Keratinocyte (primary cell): ENCODE results near the gene THAP11. TPM values are rescaled to one million over a fixed set of nuclear protein-coding genes. Genes with fewer than 3 reads are reported as not detected.

Experiments used
- DNase-seq: peaks from one replicate; pipeline ENCODE4 v3.0.0-alpha.2; 2011; ENCODE audit warnings: low read depth, missing footprints, low spot score
- FAIRE-seq: peaks from 2 replicates; lab custom pipeline; 2011; peaks lifted over from hg19 to GRCh38; lab: Jason Lieb, UNC
- H2AFZ ChIP-seq: 2 replicates; pipeline ENCODE4 v1.6.0; 2012; ENCODE audit warnings: low read length, control low read depth, inconsistent platforms; ENCODE audit not compliant: control insufficient read depth
- H3K27ac ChIP-seq: 2 replicates; pipeline ENCODE4 v1.5.1; 2011; ENCODE audit warnings: low read length; ENCODE audit not compliant: control insufficient read depth, insufficient read depth
- H3K27me3 ChIP-seq: 3 replicates; pipeline ENCODE4 v1.6.0; 2011; ENCODE audit warnings: low read length; ENCODE audit not compliant: control insufficient read depth, insufficient read depth; ENCODE audit errors: extremely low read depth
- H3K36me3 ChIP-seq, 2 experiments: 2 replicates in 1 of 2; 3 replicates in 1 of 2; pipeline ENCODE4 v1.5.1; 2011; ENCODE audit warnings: low read length in 2 of 2, mild to moderate bottlenecking in 1 of 2; ENCODE audit not compliant: control insufficient read depth in 2 of 2, insufficient read depth in 2 of 2; ENCODE audit errors: extremely low read depth in 1 of 2
- H3K4me1 ChIP-seq: 3 replicates; pipeline ENCODE4 v1.5.1; 2011; ENCODE audit warnings: low read length; ENCODE audit not compliant: control insufficient read depth, insufficient read depth; ENCODE audit errors: extremely low read depth
- H3K4me2 ChIP-seq: 3 replicates; pipeline ENCODE4 v1.6.0; 2011; ENCODE audit warnings: low read depth, low read length; ENCODE audit not compliant: control insufficient read depth, insufficient read depth; ENCODE audit errors: extremely low read depth
- H3K4me3 ChIP-seq, 3 experiments: fragments of 200-600 bp in 1 of 3; sonication (generic) in 1 of 3; 2 replicates in 2 of 3; 3 replicates in 1 of 3; pipeline ENCODE4 v1.5.1; 2011 to 2016; ENCODE audit warnings: low read length in 3 of 3, mild to moderate bottlenecking in 3 of 3, control low read depth in 2 of 3, inconsistent platforms in 1 of 3, low read depth in 1 of 3, mixed read lengths in 1 of 3, mixed run types in 1 of 3, moderate library complexity in 1 of 3; ENCODE audit not compliant: control insufficient read depth in 2 of 3, insufficient read depth in 2 of 3; ENCODE audit errors: extremely low read depth in 1 of 3
- H3K79me2 ChIP-seq: 2 replicates; pipeline ENCODE4 v1.6.0; 2012; ENCODE audit warnings: low read length; ENCODE audit not compliant: control insufficient read depth, insufficient read depth
- H3K9ac ChIP-seq: 3 replicates; pipeline ENCODE4 v1.6.0; 2011; ENCODE audit warnings: low read length; ENCODE audit not compliant: control insufficient read depth, insufficient read depth; ENCODE audit errors: extremely low read depth
- H3K9me1 ChIP-seq: 3 replicates; pipeline ENCODE4 v1.6.0; 2011; ENCODE audit warnings: low read length; ENCODE audit not compliant: control insufficient read depth, insufficient read depth; ENCODE audit errors: extremely low read depth
- H3K9me3 ChIP-seq: 2 replicates; pipeline ENCODE4 v1.5.1; 2012; ENCODE audit warnings: low read depth, low read length; ENCODE audit not compliant: control insufficient read depth
- H4K20me1 ChIP-seq: 3 replicates; pipeline ENCODE4 v1.6.0; 2011; ENCODE audit warnings: low read length; ENCODE audit not compliant: control insufficient read depth, insufficient read depth; ENCODE audit errors: extremely low read depth
- EZH2 ChIP-seq: IDR thresholded peaks from one replicate; pipeline ENCODE4 v1.6.1; 2012; ENCODE audit warnings: inconsistent platforms, mild to moderate bottlenecking, low read length, moderate library complexity
- dilution Hi-C: fragments of 300-500 bp; cut with MboI; formaldehyde crosslinking; loops from one replicate; pipeline ENCODE4 v1.7.0; 2020; ENCODE audit warnings: low sequenced_read_pairs; ENCODE audit not compliant: extremely low pct_ligation_motif_present
- polyA plus RNA-seq, 5 experiments: library from polyadenylated mRNA; depleted of rRNA in 3 of 5; stranded (reverse) in 3 of 5; stranded (forward) in 1 of 5; unstranded in 1 of 5; fragments of >200 nt; gene quantifications; 1 replicate in 1 of 5; 2 replicates in 3 of 5; 3 replicates in 1 of 5; pipeline versions ENCODE4 v1.2.1 to v1.2.3, GENCODE V29; 2011 to 2012; ENCODE audit warnings: missing spikeins in 2 of 5, low read depth in 1 of 5, low replicate concordance in 1 of 5
- TF ChIP-seq, protein P1 (sequence below), 3 experiments: IDR thresholded peaks in 1 of 3; conservative IDR thresholded peaks in 1 of 3; optimal IDR thresholded peaks in 1 of 3; 2 replicates in 2 of 3; 3 replicates in 1 of 3; pipeline versions ENCODE3 to v1.5.1; 2011; ENCODE audit warnings: low read length in 3 of 3, mild to moderate bottlenecking in 3 of 3, moderate library complexity in 2 of 3, control low read depth in 1 of 3, inconsistent platforms in 1 of 3; ENCODE audit not compliant: insufficient read depth in 2 of 3; ENCODE audit errors: extremely low read depth in 1 of 3

Gene THAP11
- polyA plus RNA-seq, 1 donor (not counting 4 experiments of a cell fraction or from before 2014, with no cell fraction given), result 11.8 TPM

DNA sequence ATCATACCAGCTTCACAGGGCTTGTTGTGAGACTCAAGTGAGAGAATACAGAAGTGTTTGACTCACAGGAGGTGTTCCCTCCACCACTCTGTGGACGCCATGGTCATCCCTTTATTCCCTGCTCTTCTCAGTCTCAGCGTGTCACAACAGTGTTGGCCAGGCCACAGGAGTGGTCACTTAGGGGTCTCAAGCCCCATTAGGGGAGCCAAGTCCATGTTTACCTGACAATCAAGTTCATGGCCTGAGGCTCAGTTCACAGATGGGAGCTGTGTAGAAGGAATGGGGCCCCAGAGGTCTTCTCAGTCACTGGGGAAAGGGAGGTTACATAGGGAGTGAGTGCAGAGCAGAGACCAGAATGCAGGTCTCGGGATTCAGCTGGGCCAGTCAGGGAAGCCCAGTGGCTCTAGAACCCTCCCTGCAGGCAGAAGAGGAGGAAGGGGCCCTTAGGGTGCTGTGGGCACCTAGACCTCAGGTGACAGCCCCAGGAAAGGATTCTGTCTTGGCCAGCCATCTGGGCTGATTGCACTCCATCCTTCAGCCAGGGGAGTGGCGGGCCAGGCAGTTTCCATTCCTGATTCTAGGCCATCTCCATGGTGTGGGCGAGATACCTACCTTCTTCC is 14.9 kb downstream of the THAP11 start:
- Histone ChIP-seq H3K27ac (peak overlapping the region; percentile 97), H4K20me1 (peaks cover 35% of the 10 kb centered on the region), H2AFZ (no peak overlapping the region), H3K36me3 (peaks cover 5 to 33% of the 10 kb centered on the region in 2 experiments), H3K9me1 (peaks cover 5% of the 10 kb centered on the region), H3K4me3 (no peak overlapping the region), H3K9ac (peak overlapping the region; percentile 53), H3K4me2 (peak overlapping the region; percentile 1), H3K27me3 (no peaks in the 10 kb centered on the region), H3K9me3 (no peaks in the 10 kb centered on the region), H3K4me1 (peaks cover 32% of the 10 kb centered on the region), H3K79me2 (peaks cover 92% of the 10 kb centered on the region)
- dilution Hi-C loops, result no loop called here
- no peak for TF ChIP-seq EZH2
- TF ChIP-seq, protein P1, sequence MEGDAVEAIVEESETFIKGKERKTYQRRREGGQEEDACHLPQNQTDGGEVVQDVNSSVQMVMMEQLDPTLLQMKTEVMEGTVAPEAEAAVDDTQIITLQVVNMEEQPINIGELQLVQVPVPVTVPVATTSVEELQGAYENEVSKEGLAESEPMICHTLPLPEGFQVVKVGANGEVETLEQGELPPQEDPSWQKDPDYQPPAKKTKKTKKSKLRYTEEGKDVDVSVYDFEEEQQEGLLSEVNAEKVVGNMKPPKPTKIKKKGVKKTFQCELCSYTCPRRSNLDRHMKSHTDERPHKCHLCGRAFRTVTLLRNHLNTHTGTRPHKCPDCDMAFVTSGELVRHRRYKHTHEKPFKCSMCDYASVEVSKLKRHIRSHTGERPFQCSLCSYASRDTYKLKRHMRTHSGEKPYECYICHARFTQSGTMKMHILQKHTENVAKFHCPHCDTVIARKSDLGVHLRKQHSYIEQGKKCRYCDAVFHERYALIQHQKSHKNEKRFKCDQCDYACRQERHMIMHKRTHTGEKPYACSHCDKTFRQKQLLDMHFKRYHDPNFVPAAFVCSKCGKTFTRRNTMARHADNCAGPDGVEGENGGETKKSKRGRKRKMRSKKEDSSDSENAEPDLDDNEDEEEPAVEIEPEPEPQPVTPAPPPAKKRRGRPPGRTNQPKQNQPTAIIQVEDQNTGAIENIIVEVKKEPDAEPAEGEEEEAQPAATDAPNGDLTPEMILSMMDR (optimal IDR thresholded peaks at IDR 0.05 in 1 of 3, IDR thresholded peaks at IDR 0.05 in 1 of 3, conservative IDR thresholded peaks at IDR 0.05 in 1 of 3; ENCODE audit: extremely low read depth in 1 of 3, insufficient read depth in 2 of 3, low read length in 3 of 3), result no peak
- DNase-seq (no peak), FAIRE-seq (no peak)

GRCh38 chr16:67857547-67858233 is 15.6 kb downstream of the THAP11 start:
- dilution Hi-C loops, result no loop called here
- Histone ChIP-seq H4K20me1 (peaks cover 40% of the 10 kb centered on the region), H3K27me3 (no peaks in the 10 kb centered on the region), H3K79me2 (peaks cover 94% of the 10 kb centered on the region), H3K4me2 (peak overlapping the region; percentile 1), H3K4me3 (no peak overlapping the region), H2AFZ (no peak overlapping the region), H3K9me1 (peaks cover 7% of the 10 kb centered on the region), H3K9ac (peak overlapping the region; percentile 75), H3K27ac (peak overlapping the region; percentile 97), H3K4me1 (peaks cover 33% of the 10 kb centered on the region), H3K36me3 (peaks cover 5 to 38% of the 10 kb centered on the region in 2 experiments), H3K9me3 (no peaks in the 10 kb centered on the region)
- DNase-seq (no peak), FAIRE-seq (peak; percentile 58)
- TF ChIP-seq EZH2, result no peak
- TF ChIP-seq, protein P1 (optimal IDR thresholded peaks at IDR 0.05 in 1 of 3, IDR thresholded peaks at IDR 0.05 in 1 of 3, conservative IDR thresholded peaks at IDR 0.05 in 1 of 3; ENCODE audit: extremely low read depth in 1 of 3, insufficient read depth in 2 of 3, low read length in 3 of 3), result no peak
